Heart left ventricle (tissue), 16 donors: ENCODE results near the gene SERINC5. TPM values are rescaled to one million over a fixed set of nuclear protein-coding genes. Genes with fewer than 3 reads are reported as not detected.

Source experiments
- ATAC-seq, 4 donors: fragments of 200-7000 bp; cut with Tn5 transposase; one replicate each; pipeline ENCODE4 v1.9.1; 2020 to 2022; ENCODE audit warnings: moderate library complexity in 4 of 4, mild to moderate bottlenecking in 3 of 4, moderate number of reproducible peaks in 1 of 4
- DNase-seq, 5 donors: peaks; one replicate each; pipeline ENCODE4 v3.0.0-alpha.2; 2020
- H3K27ac ChIP-seq, 12 donors: fragments of 200-600 bp; sonication (generic) in 4 of 12; one replicate each; pipeline versions ENCODE4 v1.5.0 to v1.8.0; 2016 to 2022; ENCODE audit warnings: mild to moderate bottlenecking in 2 of 12
- H3K27me3 ChIP-seq, 9 donors: fragments of 200-600 bp; sonication (generic) in 2 of 9; one replicate each; pipeline versions ENCODE4 v1.5.1 to v1.8.0; 2016 to 2022; ENCODE audit warnings: mild to moderate bottlenecking in 3 of 9
- H3K36me3 ChIP-seq, 9 donors: fragments of 200-600 bp; sonication (generic) in 2 of 9; one replicate each; pipeline versions ENCODE4 v1.5.0 to v1.8.0; 2018 to 2022; ENCODE audit warnings: mild to moderate bottlenecking in 2 of 9
- H3K4me1 ChIP-seq, 12 donors: fragments of 200-600 bp; sonication (generic) in 4 of 12; one replicate each; pipeline versions ENCODE4 v1.5.0 to v1.8.0; 2016 to 2022; ENCODE audit warnings: mild to moderate bottlenecking in 3 of 12
- H3K4me3 ChIP-seq, 12 donors: fragments of 200-600 bp; sonication (generic) in 4 of 12; one replicate each; pipeline versions ENCODE4 v1.5.0 to v1.8.0; 2017 to 2022; ENCODE audit warnings: mild to moderate bottlenecking in 9 of 12, moderate library complexity in 4 of 12
- H3K9me3 ChIP-seq, 12 donors: fragments of 200-600 bp; sonication (generic) in 4 of 12; one replicate each; pipeline versions ENCODE4 v1.5.0 to v1.8.0; 2016 to 2022; ENCODE audit warnings: mild to moderate bottlenecking in 1 of 12
- POLR2A ChIP-seq, 2 donors: fragments of 450-650 bp; IDR thresholded peaks; one replicate each; pipeline ENCODE4 v1.6.1; 2017; ENCODE audit warnings: antibody characterized with exemption in 2 of 2, mild to moderate bottlenecking in 2 of 2, moderate library complexity in 2 of 2
- WGBS, 4 donors: extraction: QIAGEN DNeasy Blood & Tissue Kit in 2 of 4; methylation state at CpG; one replicate each; pipeline versions ENCODE4 v1.1.5 to v1.1.7; 2013 to 2018; 5-methylcytosine and 5-hydroxymethylcytosine counted together
- intact Hi-C, 10 donors: fragments of 100-400 bp; cut with DNase I; formaldehyde crosslinking; loops; one replicate each; pipeline versions ENCODE4 v1.11.1 to v1.14.2; 2022
- polyA plus RNA-seq, 2 donors: library from polyadenylated mRNA; stranded (reverse); fragments of 200-250 nt; gene quantifications; one replicate each; pipeline ENCODE4 v1.2.3, GENCODE V29; 2013
- total RNA-seq, 9 donors: library from RNA; depleted of rRNA in 2 of 9; stranded (reverse); fragments of >200 nt in 2 of 9; fragmentation: NEBNext Ultra II Directional in 3 of 9; extraction: Animal tissue kit (Norgen Biotek cat#: 25700) in 3 of 9; gene quantifications; one replicate each; pipeline versions ENCODE4 v1.1.0 to v1.2.4, GENCODE V29; 2016 to 2023
- TF ChIP-seq, protein P1 (sequence below), 12 donors: fragments of 200-600 bp; sonication (generic) in 4 of 12; IDR thresholded peaks; one replicate each; pipeline versions ENCODE4 v1.5.0 to v1.8.0; 2018 to 2022; ENCODE audit warnings: antibody characterized with exemption in 12 of 12, mild to moderate bottlenecking in 5 of 12
- donor health status: ischemic (EF 13 %, LVEDD 7.1; RV severe dilation, severe dysfunction).
- donor health status: healthy with polysubstance abuse.
- donor health status: DM: no; HTN: yes; CAD: no.
- donor health status: DM: no; HTN: no; CAD: no.
- donor health status: ischemic (EF 25% LVEDD 6.9; RV normal size, moderate dysfunction).
- donor health status: ischemic (EF 25% LVEDD 5.7; RV mildly dilated, moderate dysfunction).
- donor health status: healthy.
- donor health status: DM: yes; HTN: yes; CAD: no.
- donor health status: ischemic (EF 35%, LVEDD 5.7; RV mildly dilated, moderate dysfunction).
- donor health status: nonischemic (EF 11% LVEDD 7.7; RV severe dilation, severe dysfunction).
- donor health status: DM: yes; HTN: yes; CAD: no.
- donor health status: PGD.
- donor health status: ischemic (EF 29% LVEDD 5.4; RV normal size, mild dysfunction).
- donor health status: nonischemic (EF 23%, LVEDD 6.1; RV moderate dilation, normal function).

The SERINC5 gene
- total and polyA plus RNA-seq, 11 donors, result 3.2 to 25.9 (median 13.5) TPM

DNA sequence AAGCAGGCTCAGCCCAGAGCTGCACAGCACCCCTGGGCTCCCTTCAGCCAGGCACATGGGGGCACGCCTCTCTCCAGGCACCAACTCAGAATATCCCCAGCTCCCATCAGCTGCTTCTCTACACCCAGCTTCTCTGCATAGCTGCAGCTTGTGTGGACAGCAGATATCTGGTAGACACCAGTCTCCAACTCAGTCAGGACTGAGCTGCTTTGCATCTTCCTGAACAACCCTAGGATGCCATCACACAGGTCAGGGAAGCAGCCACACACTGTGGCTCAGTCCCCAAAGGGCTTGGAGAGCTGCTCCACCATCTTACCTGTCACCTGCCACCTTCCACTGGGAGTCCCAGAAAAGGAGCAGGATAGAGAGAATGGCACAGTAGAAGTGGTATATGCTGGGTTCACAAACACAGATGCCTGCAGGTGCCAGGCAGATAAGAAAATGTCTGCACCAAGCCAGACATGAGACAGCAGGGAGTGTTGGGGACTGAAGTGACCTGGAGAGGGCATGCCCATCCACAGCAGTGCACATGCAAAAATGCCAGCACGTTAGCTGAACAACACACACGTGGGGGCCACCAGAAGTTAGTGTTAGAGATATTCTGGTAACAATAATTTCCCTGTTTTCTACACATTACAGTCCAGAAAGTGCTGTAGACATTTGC lies 178.7 kb downstream of the SERINC5 start:
- TF ChIP-seq POLR2A (IDR thresholded peaks at IDR 0.05), result no peak
- TF ChIP-seq, protein P1, sequence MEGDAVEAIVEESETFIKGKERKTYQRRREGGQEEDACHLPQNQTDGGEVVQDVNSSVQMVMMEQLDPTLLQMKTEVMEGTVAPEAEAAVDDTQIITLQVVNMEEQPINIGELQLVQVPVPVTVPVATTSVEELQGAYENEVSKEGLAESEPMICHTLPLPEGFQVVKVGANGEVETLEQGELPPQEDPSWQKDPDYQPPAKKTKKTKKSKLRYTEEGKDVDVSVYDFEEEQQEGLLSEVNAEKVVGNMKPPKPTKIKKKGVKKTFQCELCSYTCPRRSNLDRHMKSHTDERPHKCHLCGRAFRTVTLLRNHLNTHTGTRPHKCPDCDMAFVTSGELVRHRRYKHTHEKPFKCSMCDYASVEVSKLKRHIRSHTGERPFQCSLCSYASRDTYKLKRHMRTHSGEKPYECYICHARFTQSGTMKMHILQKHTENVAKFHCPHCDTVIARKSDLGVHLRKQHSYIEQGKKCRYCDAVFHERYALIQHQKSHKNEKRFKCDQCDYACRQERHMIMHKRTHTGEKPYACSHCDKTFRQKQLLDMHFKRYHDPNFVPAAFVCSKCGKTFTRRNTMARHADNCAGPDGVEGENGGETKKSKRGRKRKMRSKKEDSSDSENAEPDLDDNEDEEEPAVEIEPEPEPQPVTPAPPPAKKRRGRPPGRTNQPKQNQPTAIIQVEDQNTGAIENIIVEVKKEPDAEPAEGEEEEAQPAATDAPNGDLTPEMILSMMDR (IDR thresholded peaks at IDR 0.05), result no peak
- Histone ChIP-seq H3K4me1 (peaks cover 0 to 22% (median 1%) of the 10 kb centered on the region in 12 donors), H3K27me3 (no peaks in the 10 kb centered on the region), H3K9me3 (no peaks in the 10 kb centered on the region), H3K27ac (peak overlapping the region in 2 of 12 donors; percentile 13 to 34), H3K36me3 (peaks cover 0 to 68% (median 5%) of the 10 kb centered on the region in 9 donors), H3K4me3 (no peak overlapping the region)
- WGBS, 4 donors, result 58 to 76% (median 64%) methylated on average over 2 to 3 of the region's 3 CpGs
- ATAC-seq, result peak in 3 of 4 donors; percentile 39 to 44 (median 42)
- intact Hi-C loops, result loop anchor here in 2 of 10 donors (10.0 kb wide), 2 partner anchors 112 to 842 kb away; partner anchors contain the start of gene JMY (in 1 of the 2)
- DNase-seq, result no peak

DNA sequence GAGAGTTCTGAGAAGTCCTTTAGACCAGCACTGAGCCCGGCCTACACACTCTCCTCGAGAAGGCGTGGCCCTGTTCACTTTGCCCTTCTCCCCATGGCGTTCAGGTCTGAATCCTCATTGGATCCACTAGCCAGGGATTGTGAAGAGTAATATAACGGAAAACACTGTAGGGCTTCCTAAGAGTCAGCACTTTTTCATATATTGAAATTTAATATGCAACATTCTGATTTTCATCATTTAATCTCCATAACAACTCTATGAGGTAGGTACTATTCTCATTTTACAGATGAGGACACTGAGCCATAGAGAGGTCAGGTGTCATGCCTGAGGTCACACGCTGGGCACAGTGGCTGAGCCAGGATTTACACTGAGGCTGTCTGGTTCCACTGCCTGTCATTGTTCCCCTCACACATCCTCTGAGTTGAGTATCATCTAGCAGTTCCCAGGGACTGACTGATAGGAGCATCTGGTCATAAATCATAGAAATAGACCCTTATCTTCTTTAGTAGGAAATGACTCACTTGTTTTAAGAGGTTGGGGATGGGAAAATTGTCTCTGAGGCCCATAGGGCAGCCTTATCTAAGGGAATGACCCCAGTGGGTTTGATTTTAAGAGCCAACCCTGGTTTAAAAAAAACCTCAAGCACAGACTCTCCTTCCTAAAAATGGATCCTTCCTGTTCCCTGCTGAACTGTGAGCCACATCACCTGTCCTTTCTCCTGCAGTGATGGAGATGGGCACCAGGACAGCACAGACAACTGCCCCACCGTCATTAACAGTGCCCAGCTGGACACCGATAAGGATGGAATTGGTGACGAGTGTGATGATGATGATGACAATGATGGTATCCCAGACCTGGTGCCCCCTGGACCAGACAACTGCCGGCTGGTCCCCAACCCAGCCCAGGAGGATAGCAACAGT lies 179.5 kb downstream of the SERINC5 start:
- H3K36me3 ChIP-seq, result peaks cover 0 to 70% (median 5%) of the 10 kb centered on the region in 9 donors
- H3K4me3 ChIP-seq, result no peak overlapping the region
- no peaks in the 10 kb centered on the region for H3K9me3 ChIP-seq
- whole genome bisulfite sequencing, 4 donors, result 68 to 77% (median 74%) methylated on average over 10 of the region's 10 CpGs
- no peaks in the 10 kb centered on the region for H3K27me3 ChIP-seq
- peak in 3 of 4 donors; percentile 56 to 61 (median 59) for ATAC-seq
- H3K27ac ChIP-seq, result peak overlapping the region in 5 of 12 donors; percentile 13 to 38 (median 16)
- intact Hi-C loops, result loop anchor here in 2 of 10 donors (10.0 kb wide), 2 partner anchors 112 to 842 kb away; partner anchors contain the start of gene JMY (in 1 of the 2)
- TF ChIP-seq, protein P1 (IDR thresholded peaks at IDR 0.05), result no peak
- TF ChIP-seq POLR2A (IDR thresholded peaks at IDR 0.05), result no peak
- H3K4me1 ChIP-seq, result peaks cover 0 to 22% (median 0%) of the 10 kb centered on the region in 12 donors
- DNase-seq, result no peak

DNA sequence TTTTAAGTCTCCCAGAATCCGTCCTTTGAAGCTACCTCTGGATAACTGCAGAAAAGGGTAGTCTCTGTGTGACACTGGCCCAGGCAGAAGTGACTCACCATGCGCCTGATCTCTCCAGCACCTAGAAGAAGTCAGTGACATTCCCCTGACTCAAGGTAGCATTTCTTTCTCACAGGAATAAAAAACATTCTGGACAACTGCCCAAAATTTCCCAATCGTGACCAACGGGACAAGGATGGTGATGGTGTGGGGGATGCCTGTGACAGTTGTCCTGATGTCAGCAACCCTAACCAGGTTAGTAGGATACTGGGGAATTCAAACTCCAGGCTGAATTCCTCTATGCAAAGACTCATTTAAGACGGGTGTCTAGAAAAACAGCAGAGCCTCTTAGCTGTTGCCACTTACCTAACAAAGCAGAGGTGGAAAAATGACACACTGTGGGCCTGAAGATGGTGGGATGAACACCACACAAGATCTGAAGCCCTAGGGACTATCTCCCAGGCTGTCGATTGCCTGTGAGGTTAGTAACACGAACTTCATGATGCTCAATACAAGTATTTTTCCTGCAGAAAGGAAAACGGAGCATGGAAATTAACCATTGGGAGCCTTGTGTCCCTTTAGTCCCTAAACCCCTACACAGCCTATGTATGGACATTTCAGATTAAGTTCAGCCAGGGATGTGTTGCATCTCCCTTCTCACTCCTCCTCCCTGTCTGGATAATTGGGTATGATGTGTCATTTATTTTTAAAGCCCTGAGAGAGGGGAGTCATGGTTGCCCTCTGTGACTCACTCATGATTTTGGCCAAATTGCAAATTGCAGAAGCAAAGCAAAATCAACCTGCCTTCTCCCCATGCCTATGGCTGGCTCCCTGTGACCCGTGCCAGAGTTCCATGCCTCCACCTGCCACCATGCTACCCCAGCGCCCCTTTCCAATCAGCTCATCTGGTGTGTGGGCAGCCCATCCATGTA lies 183.5 kb downstream of the SERINC5 start:
- Histone ChIP-seq H3K9me3 (no peaks in the 10 kb centered on the region), H3K4me3 (no peak overlapping the region), H3K4me1 (peaks cover 0 to 27% (median 15%) of the 10 kb centered on the region in 12 donors), H3K27me3 (no peaks in the 10 kb centered on the region), H3K36me3 (peaks cover 0 to 73% (median 6%) of the 10 kb centered on the region in 9 donors), H3K27ac (no peak overlapping the region)
- no peak for DNase-seq
- ATAC-seq, result no peak
- TF ChIP-seq, protein P1 (IDR thresholded peaks at IDR 0.05), result no peak
- WGBS, 4 donors, result 87 to 94% (median 90%) methylated on average over 10 of the region's 10 CpGs
- intact Hi-C loops, result loop anchor here in 2 of 10 donors (10.0 kb wide), 2 partner anchors 108 to 838 kb away; partner anchors contain the start of gene JMY (in 1 of the 2)
